GM12878 (cell line): ENCODE measurements around the gene ANAPC16. TPM values are rescaled to one million over a fixed set of nuclear protein-coding genes. Genes with fewer than 3 reads are reported as not detected.

Source experiments
- ATAC-seq: fragments of 200-7000 bp; cut with Tn5 transposase; 3 replicates; pipeline ENCODE4 v1.9.1; 2020; ENCODE audit warnings: mild to moderate bottlenecking, moderate library complexity
- BruUV-seq: library from RNA; stranded (reverse); fragments of 400-500 nt; replicated peaks from 2 replicates; lab custom pipeline; 2021; lab: Mats Ljungman, UMichigan
- CTCF ChIA-PET: fragments of 300-600 bp; sonication (Branson Sonifier 250); formaldehyde crosslinking; extraction: SDS; loops from one replicate; lab custom pipeline; 2021; ENCODE audit warnings: inconsistent platforms; lab: Yijun Ruan, JAX
- POLR2A ChIA-PET: fragments of 350-600 bp; formaldehyde crosslinking; extraction: SDS; loops from one replicate; lab custom pipeline; 2021; ENCODE audit warnings: inconsistent platforms; lab: Charles Lee
- RAD21 ChIA-PET: fragments of 300-600 bp; sonication (Branson Sonifier 250); formaldehyde crosslinking; loops from one replicate; lab custom pipeline; 2023; ENCODE audit warnings: antibody characterized with exemption; ENCODE audit not compliant: unreplicated experiment; lab: Charles Lee
- SMC1A ChIA-PET: fragments of 300-600 bp; sonication (Branson Sonifier 250); formaldehyde crosslinking; loops from one replicate; lab custom pipeline; 2023; ENCODE audit not compliant: unreplicated experiment, uncharacterized antibody; lab: Charles Lee
- DNase-seq: peaks from one replicate; pipeline ENCODE4 v3.0.0-alpha.2; 2011; ENCODE audit warnings: low read depth, low spot score
- FAIRE-seq: peaks from 3 replicates; lab custom pipeline; 2011; peaks lifted over from hg19 to GRCh38; lab: Jason Lieb, UNC
- H2AFZ ChIP-seq: 2 replicates; pipeline ENCODE4 v1.6.0; 2011; ENCODE audit warnings: low read depth, low read length, control low read depth; ENCODE audit not compliant: control insufficient read depth
- H3K27ac ChIP-seq: 2 replicates; pipeline ENCODE4 v1.5.1; 2011; ENCODE audit warnings: control low read depth; ENCODE audit not compliant: control insufficient read depth, insufficient read depth
- H3K27me3 ChIP-seq, 2 experiments: replicated peaks in 1 of 2; 2 replicates each; pipeline versions ENCODE4 v1.6.0 to v1.6.1; 2011; ENCODE audit warnings: low read length in 1 of 2; ENCODE audit not compliant: control insufficient read depth in 2 of 2, insufficient read depth in 2 of 2
- H3K36me3 ChIP-seq, 2 experiments: 2 replicates each; pipeline ENCODE4 v1.5.1; 2011; ENCODE audit warnings: low read length in 1 of 2; ENCODE audit not compliant: control insufficient read depth in 2 of 2, insufficient read depth in 2 of 2
- H3K4me1 ChIP-seq: 2 replicates; pipeline ENCODE4 v1.6.1; 2011; ENCODE audit warnings: mild to moderate bottlenecking, low read length, moderate library complexity, mixed read lengths; ENCODE audit not compliant: control insufficient read depth, insufficient read depth
- H3K4me2 ChIP-seq: 2 replicates; pipeline ENCODE4 v1.6.0; 2011; ENCODE audit warnings: control low read depth; ENCODE audit not compliant: control insufficient read depth, insufficient read depth
- H3K4me3 ChIP-seq: fragments of 200-600 bp; sonication (generic); 2 replicates; pipeline ENCODE4 v1.5.1; 2016
- H3K79me2 ChIP-seq: 2 replicates; pipeline ENCODE4 v1.6.0; 2011; ENCODE audit warnings: low read length; ENCODE audit not compliant: control insufficient read depth, insufficient read depth
- H3K9ac ChIP-seq: 2 replicates; pipeline ENCODE4 v1.8.0; 2011; ENCODE audit warnings: low read length, control low read depth, mixed read lengths; ENCODE audit not compliant: control insufficient read depth, insufficient read depth
- H3K9me3 ChIP-seq: replicated peaks from 3 replicates; pipeline ENCODE4 v1.5.1; 2011; ENCODE audit warnings: mild to moderate bottlenecking, low read length; ENCODE audit not compliant: control insufficient read depth, insufficient read depth
- H4K20me1 ChIP-seq: 2 replicates; pipeline ENCODE4 v1.6.0; 2011; ENCODE audit not compliant: control insufficient read depth, insufficient read depth
- GABPA ChIP-seq: IDR thresholded peaks from 2 replicates; pipeline ENCODE4 v1.6.1; 2014; ENCODE audit warnings: antibody characterized with exemption, low read depth, mild to moderate bottlenecking, inconsistent platforms
- MTA2 ChIP-seq: fragments of 450-650 bp; IDR thresholded peaks from 2 replicates; pipeline ENCODE4 v1.6.1; 2016; ENCODE audit warnings: low read depth, mild to moderate bottlenecking, moderate library complexity
- MYB ChIP-seq: fragments of 150-350 bp; IDR thresholded peaks from 2 replicates; pipeline ENCODE4 v1.6.1; 2014; ENCODE audit warnings: mild to moderate bottlenecking, low read depth, low read length, borderline replicate concordance
- YY1 ChIP-seq: IDR thresholded peaks from 2 replicates; pipeline ENCODE4 v1.6.1; 2011; ENCODE audit warnings: low read depth, mild to moderate bottlenecking, low read length
- ZBTB40 ChIP-seq: fragments of 450-650 bp; IDR thresholded peaks from 2 replicates; pipeline ENCODE4 v1.6.1; 2016; ENCODE audit warnings: mild to moderate bottlenecking, moderate library complexity, borderline replicate concordance
- ZSCAN29 ChIP-seq: fragments of 450-650 bp; IDR thresholded peaks from 2 replicates; pipeline ENCODE4 v1.6.1; 2017; ENCODE audit warnings: mild to moderate bottlenecking, moderate library complexity
- WGBS: methylation state at CpG from one replicate; pipeline ENCODE4 v1.1.6; 2016; ENCODE audit warnings: low lambda C conversion rate; ENCODE audit not compliant: insufficient replicate concordance, insufficient coverage; ENCODE audit errors: missing lambda C conversion rate; 5-methylcytosine and 5-hydroxymethylcytosine counted together
- in situ Hi-C: fragments of 300-500 bp; cut with MboI; formaldehyde crosslinking; loops from 9 replicates; pipeline ENCODE4 v1.14.3; 2018; ENCODE audit warnings: mixed read lengths
- intact Hi-C: fragments of 100-400 bp; cut with micrococcal nuclease; formaldehyde crosslinking; loops from one replicate; pipeline ENCODE4 v1.14.2; 2022; ENCODE audit not compliant: unreplicated experiment
- polyA plus RNA-seq, 11 experiments: library from polyadenylated mRNA; depleted of rRNA in 4 of 11; unstranded in 6 of 11; stranded (reverse) in 5 of 11; fragments of >200 nt; fragmentation: Nextera tagmentation in 4 of 11; fragmentation: Illumina TruSeq in 1 of 11; extraction: Ambion mirVana in 4 of 11; extraction: Trizol in 1 of 11; gene quantifications; 1 replicate in 1 of 11; 2 replicates in 10 of 11; pipeline versions ENCODE4 v1.2.1 to v1.2.3, GENCODE V29; 2011 to 2016; ENCODE audit warnings: inconsistent platforms in 2 of 11, missing spikeins in 2 of 11, low read depth in 1 of 11
- total RNA-seq, 4 experiments: library from RNA; depleted of rRNA in 3 of 4; stranded (reverse); fragments of >200 nt in 3 of 4; fragmentation: Illumina TruSeq in 1 of 4; extraction: Trizol in 1 of 4; gene quantifications; 2 replicates each; pipeline versions ENCODE4 v1.2.1 to v1.2.3, GENCODE V29; 2013 to 2021
- TF ChIP-seq, protein P1 (sequence below): fragments of 450-650 bp; IDR thresholded peaks from 2 replicates; pipeline ENCODE4 v1.6.1; 2017; ENCODE audit warnings: mild to moderate bottlenecking, moderate library complexity
- TF ChIP-seq, protein P2 (sequence below): IDR thresholded peaks from 2 replicates; pipeline ENCODE4 v1.6.1; 2011; ENCODE audit warnings: low read depth, mild to moderate bottlenecking, low read length, moderate library complexity, borderline replicate concordance; ENCODE audit errors: extremely low read depth

The ANAPC16 gene
- total and polyA plus RNA-seq, 10 of the 15 experiments (the other 5 are each of a cell fraction or from before 2014, with no cell fraction given): 66.9 to 208 (median 134) TPM

DNA sequence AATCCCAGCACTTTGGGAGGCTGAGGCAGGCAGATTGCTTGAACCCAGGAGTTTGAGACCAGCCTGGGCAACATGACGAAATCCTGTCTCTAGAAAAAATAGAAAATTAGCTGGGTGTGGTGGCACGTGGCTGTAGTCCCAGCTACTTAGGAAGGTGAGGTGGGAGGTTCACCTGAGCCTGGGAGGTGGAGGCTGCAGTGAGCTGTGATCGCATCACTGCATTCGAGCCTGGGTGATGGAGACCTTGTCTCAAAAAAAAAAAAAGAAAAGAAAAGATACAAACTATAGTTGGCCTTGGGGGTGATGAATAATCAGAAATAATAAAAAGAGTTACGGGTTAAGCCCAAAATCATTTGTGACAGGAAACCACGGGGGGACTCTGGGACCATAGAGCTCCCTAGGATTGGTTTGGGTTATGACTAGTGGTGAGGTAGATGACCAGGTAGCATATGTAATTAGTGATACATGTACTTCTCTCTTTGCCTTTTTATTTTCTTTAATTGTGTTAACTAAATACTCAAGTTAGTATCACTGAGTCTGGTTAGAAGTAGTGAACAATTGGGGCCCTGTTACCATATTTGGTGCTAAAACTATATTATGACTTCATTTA, 10.7 kb downstream of the ANAPC16 start (continued):
- TF ChIP-seq ZBTB40 (no peak), MYB (no peak)

GRCh38 chr10:72227826-72228225, 12.0 kb downstream of the ANAPC16 start:
- CTCF ChIA-PET: interaction anchor here (1.3 to 2.6 kb wide), 3 partner anchors 9 to 332 kb away, joined by 3 to 10 read pairs (median 4); no protein-coding TSS in a partner anchor

More at GRCh38 chr10:72227826-72228225, 12.0 kb downstream of the ANAPC16 start:
- SMC1A ChIA-PET: interaction anchor here (0.9 to 2.7 kb wide), 7 partner anchors 9 to 95 kb away, joined by 3 to 15 read pairs (median 5); no protein-coding TSS in a partner anchor
- POLR2A ChIA-PET: interaction anchor here (0.7 to 1.2 kb wide), 4 partner anchors 9 to 98 kb away, joined by 3 read pairs; no protein-coding TSS in a partner anchor
- no peaks in the 10 kb centered on the region for H3K9me3 ChIP-seq
- no peak overlapping the region for H3K4me3 ChIP-seq
- H2AFZ ChIP-seq: no peak overlapping the region
- H3K27me3 ChIP-seq: no peaks in the 10 kb centered on the region
- no peak overlapping the region for H3K9ac ChIP-seq
- H3K79me2 ChIP-seq: peaks cover 37% of the 10 kb centered on the region
- RAD21 ChIA-PET: interaction anchor here (1.0 to 2.1 kb wide), 8 partner anchors 26 to 179 kb away, joined by 3 to 8 read pairs (median 4); no protein-coding TSS in a partner anchor
- WGBS: 100% methylated on average over 1 of the region's 6 CpGs
- DNase-seq: no peak
- H4K20me1 ChIP-seq: no peaks in the 10 kb centered on the region
- peaks cover 1 to 29% of the 10 kb centered on the region in 2 experiments; a peak in 3 of 4 replicates for H3K36me3 ChIP-seq
- no TSS peak for BruUV-seq
- in situ Hi-C loops (loop anchor here (5.0 kb wide), 1 partner anchor 109 kb away; no protein-coding TSS in a partner anchor), intact Hi-C loops (no loop called here)
- peak; percentile 13 for FAIRE-seq
- peaks cover 15% of the 10 kb centered on the region for H3K4me1 ChIP-seq
- H3K4me2 ChIP-seq: no peak overlapping the region; the same call in 1 of the 2 replicates
- 0 out of 2 replicates have a peak overlapping the region, but pooled peaks have one; percentile 14 for H3K27ac ChIP-seq
- TF ChIP-seq MTA2 (no peak), GABPA (no peak), ZSCAN29 (no peak), YY1 (no peak)
- TF ChIP-seq, protein P1, sequence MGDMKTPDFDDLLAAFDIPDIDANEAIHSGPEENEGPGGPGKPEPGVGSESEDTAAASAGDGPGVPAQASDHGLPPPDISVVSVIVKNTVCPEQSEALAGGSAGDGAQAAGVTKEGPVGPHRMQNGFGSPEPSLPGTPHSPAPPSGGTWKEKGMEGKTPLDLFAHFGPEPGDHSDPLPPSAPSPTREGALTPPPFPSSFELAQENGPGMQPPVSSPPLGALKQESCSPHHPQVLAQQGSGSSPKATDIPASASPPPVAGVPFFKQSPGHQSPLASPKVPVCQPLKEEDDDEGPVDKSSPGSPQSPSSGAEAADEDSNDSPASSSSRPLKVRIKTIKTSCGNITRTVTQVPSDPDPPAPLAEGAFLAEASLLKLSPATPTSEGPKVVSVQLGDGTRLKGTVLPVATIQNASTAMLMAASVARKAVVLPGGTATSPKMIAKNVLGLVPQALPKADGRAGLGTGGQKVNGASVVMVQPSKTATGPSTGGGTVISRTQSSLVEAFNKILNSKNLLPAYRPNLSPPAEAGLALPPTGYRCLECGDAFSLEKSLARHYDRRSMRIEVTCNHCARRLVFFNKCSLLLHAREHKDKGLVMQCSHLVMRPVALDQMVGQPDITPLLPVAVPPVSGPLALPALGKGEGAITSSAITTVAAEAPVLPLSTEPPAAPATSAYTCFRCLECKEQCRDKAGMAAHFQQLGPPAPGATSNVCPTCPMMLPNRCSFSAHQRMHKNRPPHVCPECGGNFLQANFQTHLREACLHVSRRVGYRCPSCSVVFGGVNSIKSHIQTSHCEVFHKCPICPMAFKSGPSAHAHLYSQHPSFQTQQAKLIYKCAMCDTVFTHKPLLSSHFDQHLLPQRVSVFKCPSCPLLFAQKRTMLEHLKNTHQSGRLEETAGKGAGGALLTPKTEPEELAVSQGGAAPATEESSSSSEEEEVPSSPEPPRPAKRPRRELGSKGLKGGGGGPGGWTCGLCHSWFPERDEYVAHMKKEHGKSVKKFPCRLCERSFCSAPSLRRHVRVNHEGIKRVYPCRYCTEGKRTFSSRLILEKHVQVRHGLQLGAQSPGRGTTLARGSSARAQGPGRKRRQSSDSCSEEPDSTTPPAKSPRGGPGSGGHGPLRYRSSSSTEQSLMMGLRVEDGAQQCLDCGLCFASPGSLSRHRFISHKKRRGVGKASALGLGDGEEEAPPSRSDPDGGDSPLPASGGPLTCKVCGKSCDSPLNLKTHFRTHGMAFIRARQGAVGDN: no peak
- TF ChIP-seq, protein P2, sequence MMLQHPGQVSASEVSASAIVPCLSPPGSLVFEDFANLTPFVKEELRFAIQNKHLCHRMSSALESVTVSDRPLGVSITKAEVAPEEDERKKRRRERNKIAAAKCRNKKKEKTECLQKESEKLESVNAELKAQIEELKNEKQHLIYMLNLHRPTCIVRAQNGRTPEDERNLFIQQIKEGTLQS: no peak
- TF ChIP-seq, all 136 proteins: peak for 0
- no peak for ATAC-seq
